HEK293 (cell line): ENCODE results near the gene RRP1B.

ENCODE experiments used
- HOXA7 ChIP-seq: sonication (generic); formaldehyde crosslinking; IDR thresholded peaks from 2 replicates; pipeline ENCODE4 v1.8.1; 2022; ENCODE audit warnings: missing genetic modification reagents, borderline replicate concordance
- KLF16 ChIP-seq: fragments of 450-650 bp; formaldehyde crosslinking; IDR thresholded peaks from 2 replicates; pipeline ENCODE4 v1.5.1; 2017; ENCODE audit warnings: missing biosample characterization, missing genetic modification characterization
- MYNN ChIP-seq: fragments of 450-650 bp; formaldehyde crosslinking; IDR thresholded peaks from 2 replicates; pipeline ENCODE4 v1.5.1; 2016; ENCODE audit warnings: missing biosample characterization, missing genetic modification characterization, borderline replicate concordance
- PRDM1 ChIP-seq: fragments of 450-650 bp; formaldehyde crosslinking; IDR thresholded peaks from 2 replicates; pipeline ENCODE4; 2016; ENCODE audit warnings: missing biosample characterization, missing genetic modification characterization
- RBAK ChIP-seq: fragments of 450-650 bp; formaldehyde crosslinking; IDR thresholded peaks from 2 replicates; pipeline ENCODE4 v1.5.1; 2016; ENCODE audit warnings: missing biosample characterization, missing genetic modification characterization
- REPIN1 ChIP-seq: fragments of 450-650 bp; formaldehyde crosslinking; IDR thresholded peaks from 2 replicates; pipeline ENCODE4 v1.5.1; 2017; ENCODE audit warnings: missing biosample characterization, missing genetic modification characterization, low read depth
- SCRT2 ChIP-seq: fragments of 450-650 bp; formaldehyde crosslinking; IDR thresholded peaks from 2 replicates; pipeline ENCODE4 v1.5.1; 2016; ENCODE audit warnings: missing biosample characterization, missing genetic modification characterization
- ZBTB6 ChIP-seq: fragments of 450-650 bp; formaldehyde crosslinking; IDR thresholded peaks from 2 replicates; pipeline ENCODE4 v1.5.1; 2017; ENCODE audit warnings: missing biosample characterization, missing genetic modification characterization
- ZFP41 ChIP-seq: fragments of 450-650 bp; formaldehyde crosslinking; IDR thresholded peaks from 2 replicates; pipeline ENCODE4 v1.5.1; 2016; ENCODE audit warnings: missing biosample characterization, missing genetic modification characterization, borderline replicate concordance
- ZNF121 ChIP-seq: fragments of 450-650 bp; formaldehyde crosslinking; IDR thresholded peaks from 2 replicates; pipeline ENCODE4 v1.5.1; 2016; ENCODE audit warnings: missing biosample characterization, missing genetic modification characterization
- ZNF138 ChIP-seq: fragments of 450-650 bp; formaldehyde crosslinking; IDR thresholded peaks from 2 replicates; pipeline ENCODE4 v1.5.1; 2016; ENCODE audit warnings: missing biosample characterization, missing genetic modification characterization, borderline replicate concordance
- ZNF155 ChIP-seq: fragments of 450-650 bp; formaldehyde crosslinking; IDR thresholded peaks from 2 replicates; pipeline ENCODE4 v1.5.1; 2016; ENCODE audit warnings: missing biosample characterization, missing genetic modification characterization
- ZNF16 ChIP-seq: fragments of 450-650 bp; formaldehyde crosslinking; IDR thresholded peaks from 2 replicates; pipeline ENCODE4 v1.5.1; 2016; ENCODE audit warnings: low read depth, missing biosample characterization, missing genetic modification characterization
- ZNF2 ChIP-seq: fragments of 450-650 bp; formaldehyde crosslinking; IDR thresholded peaks from 2 replicates; pipeline ENCODE4 v1.5.1; 2016; ENCODE audit warnings: missing biosample characterization, missing genetic modification characterization
- ZNF211 ChIP-seq: fragments of 450-650 bp; formaldehyde crosslinking; IDR thresholded peaks from 2 replicates; pipeline ENCODE4 v1.5.1; 2016; ENCODE audit warnings: low read depth, missing biosample characterization, missing genetic modification characterization
- ZNF214 ChIP-seq: fragments of 450-650 bp; formaldehyde crosslinking; IDR thresholded peaks from 2 replicates; pipeline ENCODE4 v1.5.1; 2017; ENCODE audit warnings: missing biosample characterization, mild to moderate bottlenecking, missing genetic modification characterization, borderline replicate concordance
- ZNF266 ChIP-seq: fragments of 450-650 bp; formaldehyde crosslinking; IDR thresholded peaks from 2 replicates; pipeline ENCODE4 v1.5.1; 2016; ENCODE audit warnings: missing biosample characterization, missing genetic modification characterization, low read depth
- ZNF274 ChIP-seq, 2 experiments: fragments of 200-500 bp in 1 of 2; fragments of 450-650 bp in 1 of 2; sonication (Bioruptor generic) in 1 of 2; formaldehyde crosslinking in 1 of 2; IDR thresholded peaks; 2 replicates each; pipeline versions ENCODE4 v1.5.1 to v1.6.1; 2014 to 2016; ENCODE audit warnings: borderline replicate concordance in 1 of 2, inconsistent platforms in 1 of 2, low read length in 1 of 2, missing biosample characterization in 1 of 2, missing genetic modification characterization in 1 of 2
- ZNF302 ChIP-seq: fragments of 450-650 bp; formaldehyde crosslinking; IDR thresholded peaks from 2 replicates; pipeline ENCODE4 v1.5.1; 2016; ENCODE audit warnings: missing biosample characterization, missing genetic modification characterization, low read depth
- ZNF366 ChIP-seq: fragments of 450-650 bp; formaldehyde crosslinking; conservative IDR thresholded peaks from 2 replicates; pipeline ENCODE4 v1.5.1; 2016; ENCODE audit warnings: missing biosample characterization, missing genetic modification characterization
- ZNF404 ChIP-seq: fragments of 450-650 bp; formaldehyde crosslinking; IDR thresholded peaks from 2 replicates; pipeline ENCODE4 v1.5.1; 2017; ENCODE audit warnings: missing biosample characterization, missing genetic modification characterization
- ZNF544 ChIP-seq: fragments of 450-650 bp; formaldehyde crosslinking; IDR thresholded peaks from 2 replicates; pipeline ENCODE4 v1.5.0; 2017; ENCODE audit warnings: missing biosample characterization, missing genetic modification characterization
- ZNF555 ChIP-seq: fragments of 450-650 bp; formaldehyde crosslinking; conservative IDR thresholded peaks from 2 replicates; pipeline ENCODE4 v1.5.1; 2017; ENCODE audit warnings: missing biosample characterization, mild to moderate bottlenecking, missing genetic modification characterization, inconsistent platforms
- ZNF558 ChIP-seq: fragments of 450-650 bp; formaldehyde crosslinking; IDR thresholded peaks from 2 replicates; pipeline ENCODE4 v1.5.1; 2016; ENCODE audit warnings: missing biosample characterization, missing genetic modification characterization
- ZNF561 ChIP-seq: fragments of 450-650 bp; IDR thresholded peaks from 2 replicates; pipeline ENCODE4 v1.5.1; 2018; ENCODE audit warnings: missing biosample characterization, missing genetic modification characterization, borderline replicate concordance
- ZNF707 ChIP-seq: fragments of 450-650 bp; formaldehyde crosslinking; IDR thresholded peaks from 2 replicates; pipeline ENCODE4 v1.5.1; 2016; ENCODE audit warnings: missing biosample characterization, missing genetic modification characterization
- ZNF768 ChIP-seq: fragments of 450-650 bp; formaldehyde crosslinking; IDR thresholded peaks from 2 replicates; pipeline ENCODE4 v1.5.1; 2018; ENCODE audit warnings: missing biosample characterization, mild to moderate bottlenecking, missing genetic modification characterization
- ZNF792 ChIP-seq: fragments of 450-650 bp; formaldehyde crosslinking; IDR thresholded peaks from 2 replicates; pipeline ENCODE4 v1.5.1; 2016; ENCODE audit warnings: missing biosample characterization, missing genetic modification characterization
- ZSCAN30 ChIP-seq: fragments of 450-650 bp; IDR thresholded peaks from 2 replicates; pipeline ENCODE4 v1.5.1; 2018; ENCODE audit warnings: missing biosample characterization, mild to moderate bottlenecking, missing genetic modification characterization, moderate library complexity
- ZSCAN4 ChIP-seq: fragments of 450-650 bp; formaldehyde crosslinking; IDR thresholded peaks from 2 replicates; pipeline ENCODE4 v1.5.1; 2017; ENCODE audit warnings: missing biosample characterization, missing genetic modification characterization
- TF ChIP-seq, protein P1 (sequence below): fragments of 450-650 bp; formaldehyde crosslinking; IDR thresholded peaks from 2 replicates; pipeline ENCODE4 v1.5.1; 2016; ENCODE audit warnings: missing biosample characterization, missing genetic modification characterization
- TF ChIP-seq, protein P2 (sequence below): fragments of 450-650 bp; formaldehyde crosslinking; IDR thresholded peaks from 2 replicates; pipeline ENCODE4 v1.5.1; 2016; ENCODE audit warnings: missing biosample characterization, missing genetic modification characterization

Gene RRP1B

GRCh38 chr21:43726686-43727518, 67.5 kb downstream of the RRP1B start (continued):
- no peak for TF ChIP-seq ZNF211
- no peak for TF ChIP-seq MYNN (tag by site-specific recombination)
- TF ChIP-seq ZNF266 (tag by site-specific recombination), result no peak
- peak; percentile 92 for TF ChIP-seq ZSCAN4 (tag by site-specific recombination)
- TF ChIP-seq SCRT2 (tag by site-specific recombination), result no peak
- no peak for TF ChIP-seq ZNF561 (tag by site-specific recombination)
- TF ChIP-seq ZNF155 (tag by site-specific recombination), result no peak
- no peak for TF ChIP-seq PRDM1
- TF ChIP-seq ZNF544 (tag by site-specific recombination), result no peak
- TF ChIP-seq, protein P1, sequence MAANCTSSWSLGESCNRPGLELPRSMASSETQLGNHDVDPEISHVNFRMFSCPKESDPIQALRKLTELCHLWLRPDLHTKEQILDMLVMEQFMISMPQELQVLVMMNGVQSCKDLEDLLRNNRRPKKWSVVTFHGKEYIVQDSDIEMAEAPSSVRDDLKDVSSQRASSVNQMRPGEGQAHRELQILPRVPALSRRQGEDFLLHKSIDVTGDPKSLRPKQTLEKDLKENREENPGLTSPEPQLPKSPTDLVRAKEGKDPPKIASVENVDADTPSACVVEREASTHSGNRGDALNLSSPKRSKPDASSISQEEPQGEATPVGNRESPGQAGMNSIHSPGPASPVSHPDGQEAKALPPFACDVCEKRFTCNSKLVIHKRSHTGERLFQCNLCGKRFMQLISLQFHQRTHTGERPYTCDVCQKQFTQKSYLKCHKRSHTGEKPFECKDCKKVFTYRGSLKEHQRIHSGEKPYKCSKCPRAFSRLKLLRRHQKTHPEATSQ (tag by site-specific recombination), result 0 out of 2 replicates have a peak, but pooled peaks have one; percentile 30
- TF ChIP-seq ZNF274 (IDR thresholded peaks at IDR 0.05; ENCODE audit: low read length), result no peak
- no peak for TF ChIP-seq ZNF274 (tag by site-specific recombination; IDR thresholded peaks at IDR 0.05; ENCODE audit: borderline replicate concordance)
- no peak for TF ChIP-seq ZNF555 (tag by site-specific recombination)
- TF ChIP-seq, protein P2, sequence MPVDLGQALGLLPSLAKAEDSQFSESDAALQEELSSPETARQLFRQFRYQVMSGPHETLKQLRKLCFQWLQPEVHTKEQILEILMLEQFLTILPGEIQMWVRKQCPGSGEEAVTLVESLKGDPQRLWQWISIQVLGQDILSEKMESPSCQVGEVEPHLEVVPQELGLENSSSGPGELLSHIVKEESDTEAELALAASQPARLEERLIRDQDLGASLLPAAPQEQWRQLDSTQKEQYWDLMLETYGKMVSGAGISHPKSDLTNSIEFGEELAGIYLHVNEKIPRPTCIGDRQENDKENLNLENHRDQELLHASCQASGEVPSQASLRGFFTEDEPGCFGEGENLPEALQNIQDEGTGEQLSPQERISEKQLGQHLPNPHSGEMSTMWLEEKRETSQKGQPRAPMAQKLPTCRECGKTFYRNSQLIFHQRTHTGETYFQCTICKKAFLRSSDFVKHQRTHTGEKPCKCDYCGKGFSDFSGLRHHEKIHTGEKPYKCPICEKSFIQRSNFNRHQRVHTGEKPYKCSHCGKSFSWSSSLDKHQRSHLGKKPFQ (tag by site-specific recombination), result peak; percentile 65
- no peak for TF ChIP-seq ZNF138 (tag by site-specific recombination)
- no peak for TF ChIP-seq ZNF2 (tag by site-specific recombination)
- TF ChIP-seq REPIN1 (tag by site-specific recombination), result no peak
- TF ChIP-seq ZNF16 (tag by site-specific recombination), result no peak
- TF ChIP-seq ZNF214, result no peak
- 0 out of 2 replicates have a peak, but pooled peaks have one; percentile 29 for TF ChIP-seq ZNF707 (tag by site-specific recombination)
- no peak for TF ChIP-seq ZSCAN30
- TF ChIP-seq ZNF404, result no peak
- no peak for TF ChIP-seq ZNF302 (tag by site-specific recombination)
- TF ChIP-seq KLF16 (tag by site-specific recombination), result no peak
- TF ChIP-seq ZNF121 (tag by site-specific recombination), result 0 out of 2 replicates have a peak, but pooled peaks have one; percentile 7
- no peak for TF ChIP-seq ZNF768 (tag by site-specific recombination)
- 0 out of 2 replicates have a peak, but pooled peaks have one; percentile 17 for TF ChIP-seq ZNF366
- TF ChIP-seq ZNF792 (tag by site-specific recombination), result no peak
- TF ChIP-seq ZBTB6 (tag by site-specific recombination), result no peak
- no peak for TF ChIP-seq RBAK (tag by site-specific recombination)
- TF ChIP-seq ZNF558 (tag by site-specific recombination), result no peak
- no peak for TF ChIP-seq ZFP41 (tag by site-specific recombination)
- TF ChIP-seq HOXA7 (CRISPR knock-in tag), result no peak
